ENCODE results near the gene C3.

DNA sequence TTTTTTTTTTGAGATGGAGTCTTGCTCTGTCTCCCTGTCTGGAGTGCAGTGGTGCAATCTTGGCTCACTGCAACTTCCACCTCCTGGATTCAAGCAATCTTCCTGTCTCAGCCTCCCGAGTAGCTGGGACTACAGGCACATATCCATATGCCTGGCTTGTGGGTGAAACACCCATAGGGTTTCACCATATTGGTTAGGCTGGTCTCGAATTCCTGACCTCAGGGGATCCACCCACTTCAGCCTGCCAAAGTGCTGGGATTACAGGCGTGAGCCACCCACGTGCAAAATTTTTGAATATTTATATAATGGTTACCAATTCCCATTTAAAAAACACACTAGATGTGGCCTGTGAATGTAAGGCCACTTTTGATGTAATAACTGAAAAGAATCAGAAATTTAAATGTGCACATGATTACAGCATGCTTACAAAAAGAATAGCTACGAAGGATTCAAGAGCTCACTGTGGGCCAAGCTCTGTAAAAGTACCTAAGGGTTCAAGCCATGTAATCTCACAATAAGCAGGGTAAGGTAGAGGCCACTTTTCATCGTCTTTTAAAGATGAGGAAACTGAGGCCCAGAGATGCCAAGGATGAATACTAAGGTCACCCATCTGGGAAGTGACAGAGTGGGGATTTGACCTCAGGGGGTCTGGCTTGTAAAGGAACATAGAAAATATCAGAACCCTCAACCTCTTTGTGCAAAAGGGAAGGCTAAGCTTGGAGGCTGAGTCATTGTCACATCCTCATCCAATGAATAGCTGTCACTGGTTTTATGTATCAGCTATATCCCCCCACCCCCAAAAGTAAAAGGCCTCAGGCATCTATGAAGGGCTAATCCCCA is 68.3 kb downstream of the C3 start:
- TF ChIP-seq POLR2A (IDR thresholded peaks at IDR 0.05): no peak
- TF ChIP-seq, protein P1, sequence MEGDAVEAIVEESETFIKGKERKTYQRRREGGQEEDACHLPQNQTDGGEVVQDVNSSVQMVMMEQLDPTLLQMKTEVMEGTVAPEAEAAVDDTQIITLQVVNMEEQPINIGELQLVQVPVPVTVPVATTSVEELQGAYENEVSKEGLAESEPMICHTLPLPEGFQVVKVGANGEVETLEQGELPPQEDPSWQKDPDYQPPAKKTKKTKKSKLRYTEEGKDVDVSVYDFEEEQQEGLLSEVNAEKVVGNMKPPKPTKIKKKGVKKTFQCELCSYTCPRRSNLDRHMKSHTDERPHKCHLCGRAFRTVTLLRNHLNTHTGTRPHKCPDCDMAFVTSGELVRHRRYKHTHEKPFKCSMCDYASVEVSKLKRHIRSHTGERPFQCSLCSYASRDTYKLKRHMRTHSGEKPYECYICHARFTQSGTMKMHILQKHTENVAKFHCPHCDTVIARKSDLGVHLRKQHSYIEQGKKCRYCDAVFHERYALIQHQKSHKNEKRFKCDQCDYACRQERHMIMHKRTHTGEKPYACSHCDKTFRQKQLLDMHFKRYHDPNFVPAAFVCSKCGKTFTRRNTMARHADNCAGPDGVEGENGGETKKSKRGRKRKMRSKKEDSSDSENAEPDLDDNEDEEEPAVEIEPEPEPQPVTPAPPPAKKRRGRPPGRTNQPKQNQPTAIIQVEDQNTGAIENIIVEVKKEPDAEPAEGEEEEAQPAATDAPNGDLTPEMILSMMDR (IDR thresholded peaks at IDR 0.05): no peak

Measured in Peyer's patch (tissue), 4 donors.